Brain microvascular endothelial cell (primary cell): Measurements from ENCODE around the gene OR4D1.

Source experiments
- DNase-seq: peaks from one replicate; pipeline ENCODE4 v3.0.0-alpha.2; 2020
- H3K27ac ChIP-seq: fragments of 250-450 bp; sonication (Bioruptor Pico); 2 replicates; pipeline ENCODE4 v1.5.1; 2020; ENCODE audit warnings: mild to moderate bottlenecking, moderate library complexity
- H3K27me3 ChIP-seq: fragments of 250-450 bp; sonication (Bioruptor Pico); replicated peaks from 2 replicates; pipeline ENCODE4 v1.5.1; 2020; ENCODE audit warnings: mild to moderate bottlenecking
- H3K36me3 ChIP-seq: fragments of 250-450 bp; sonication (Bioruptor Pico); replicated peaks from 2 replicates; pipeline ENCODE4 v1.5.1; 2020; ENCODE audit warnings: mild to moderate bottlenecking
- H3K4me3 ChIP-seq: 2 replicates; pipeline ENCODE4 v1.5.1; 2011; ENCODE audit warnings: low read depth, mild to moderate bottlenecking, control low read depth, low read length, moderate library complexity
- in situ Hi-C: cut with HindIII; loops from 2 replicates; pipeline ENCODE4 v1.10.0; 2017; ENCODE audit warnings: low sequenced_read_pairs, low pct_ligation_motif_present
- TF ChIP-seq, protein P1 (sequence below): IDR thresholded peaks from 2 replicates; pipeline ENCODE4 v1.5.1; 2011; ENCODE audit warnings: low read depth, mild to moderate bottlenecking, moderate library complexity, low read length, control low read depth, inconsistent platforms; ENCODE audit errors: missing control alignments

OR4D1 gene

DNA sequence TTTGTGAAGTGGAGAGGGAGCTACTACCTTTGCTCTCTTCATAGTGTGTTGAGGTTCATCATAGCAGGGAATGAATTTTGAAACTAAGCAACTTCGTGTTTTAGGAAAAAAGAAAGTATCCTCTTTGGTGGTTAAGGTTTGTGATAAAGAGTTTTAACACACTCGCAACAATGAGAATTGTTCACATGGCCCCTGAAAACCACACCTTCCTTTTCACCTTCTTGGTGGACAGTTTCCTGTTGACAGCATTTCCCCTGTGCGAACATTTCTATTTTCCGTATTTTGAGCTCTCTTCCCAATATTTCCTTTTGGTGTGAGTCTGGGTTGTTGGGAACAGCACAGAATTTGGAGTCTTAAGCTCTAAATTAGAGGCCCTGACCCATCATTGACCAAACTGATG is 22.4 kb downstream of the OR4D1 start:
- in situ Hi-C loops: no loop called here
- Histone ChIP-seq H3K4me3 (no peak overlapping the region), H3K27me3 (no peaks in the 10 kb centered on the region), H3K27ac (no peak overlapping the region), H3K36me3 (no peaks in the 10 kb centered on the region)
- TF ChIP-seq, protein P1, sequence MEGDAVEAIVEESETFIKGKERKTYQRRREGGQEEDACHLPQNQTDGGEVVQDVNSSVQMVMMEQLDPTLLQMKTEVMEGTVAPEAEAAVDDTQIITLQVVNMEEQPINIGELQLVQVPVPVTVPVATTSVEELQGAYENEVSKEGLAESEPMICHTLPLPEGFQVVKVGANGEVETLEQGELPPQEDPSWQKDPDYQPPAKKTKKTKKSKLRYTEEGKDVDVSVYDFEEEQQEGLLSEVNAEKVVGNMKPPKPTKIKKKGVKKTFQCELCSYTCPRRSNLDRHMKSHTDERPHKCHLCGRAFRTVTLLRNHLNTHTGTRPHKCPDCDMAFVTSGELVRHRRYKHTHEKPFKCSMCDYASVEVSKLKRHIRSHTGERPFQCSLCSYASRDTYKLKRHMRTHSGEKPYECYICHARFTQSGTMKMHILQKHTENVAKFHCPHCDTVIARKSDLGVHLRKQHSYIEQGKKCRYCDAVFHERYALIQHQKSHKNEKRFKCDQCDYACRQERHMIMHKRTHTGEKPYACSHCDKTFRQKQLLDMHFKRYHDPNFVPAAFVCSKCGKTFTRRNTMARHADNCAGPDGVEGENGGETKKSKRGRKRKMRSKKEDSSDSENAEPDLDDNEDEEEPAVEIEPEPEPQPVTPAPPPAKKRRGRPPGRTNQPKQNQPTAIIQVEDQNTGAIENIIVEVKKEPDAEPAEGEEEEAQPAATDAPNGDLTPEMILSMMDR: no peak
- DNase-seq: no peak

DNA sequence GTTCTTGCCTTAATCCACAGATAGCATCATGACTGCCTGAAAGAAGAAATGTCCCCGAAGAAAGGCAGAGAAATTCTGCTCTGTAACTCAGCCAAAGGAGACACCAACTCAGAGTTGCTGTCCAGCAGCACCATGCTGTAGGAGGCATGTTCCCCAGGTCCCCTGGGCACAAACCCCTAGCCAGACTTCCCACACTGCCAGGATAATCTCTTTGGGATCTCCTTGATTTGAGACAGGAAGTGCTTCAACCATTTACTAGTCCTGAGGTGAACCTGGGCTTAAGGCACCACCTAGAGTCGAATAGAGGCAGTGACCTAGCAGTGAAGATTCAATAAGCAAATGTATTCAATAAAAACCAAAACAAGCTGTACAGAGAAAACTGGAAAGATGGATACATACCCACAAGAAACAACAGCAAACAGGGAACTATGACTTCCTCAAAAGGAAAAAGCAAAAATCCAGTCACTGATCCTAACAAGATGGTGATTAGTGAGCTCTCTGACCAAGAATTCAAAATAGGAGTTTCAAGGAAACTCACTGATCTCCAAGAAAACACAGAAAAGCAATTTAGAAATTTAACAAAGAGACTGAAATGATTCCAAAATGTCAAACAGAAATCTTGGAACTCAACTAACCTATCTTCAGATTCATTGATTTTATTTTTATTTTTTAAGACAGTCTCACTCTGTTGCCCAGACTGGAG is 24.3 kb downstream of the OR4D1 start:
- in situ Hi-C loops: no loop called here
- Histone ChIP-seq H3K4me3 (no peak overlapping the region), H3K36me3 (no peaks in the 10 kb centered on the region), H3K27ac (no peak overlapping the region), H3K27me3 (no peaks in the 10 kb centered on the region)
- peak; percentile 12 for DNase-seq
- TF ChIP-seq, protein P1: peak; percentile 62

DNA sequence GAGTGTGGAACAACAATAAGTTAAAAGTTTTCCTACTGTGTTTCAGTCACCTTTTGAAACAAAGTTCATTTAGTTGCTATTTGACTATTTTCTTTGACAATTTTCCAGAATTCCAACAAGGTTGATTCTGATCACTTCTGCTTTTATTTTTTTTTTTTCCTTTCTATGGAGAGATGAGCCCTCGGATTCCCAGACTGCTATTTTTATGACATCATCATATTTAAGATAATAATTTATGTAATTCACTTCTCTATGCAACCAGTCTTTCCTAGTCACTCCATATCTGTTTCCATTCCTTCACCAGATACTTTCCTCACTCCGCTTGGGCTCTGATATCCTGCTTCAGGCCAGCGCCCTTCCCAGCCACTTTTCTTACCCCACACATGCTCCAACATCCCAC is 26.7 kb downstream of the OR4D1 start:
- Histone ChIP-seq H3K27ac (no peak overlapping the region), H3K36me3 (no peaks in the 10 kb centered on the region), H3K4me3 (no peak overlapping the region), H3K27me3 (no peaks in the 10 kb centered on the region)
- TF ChIP-seq, protein P1: no peak
- DNase-seq: no peak
- in situ Hi-C loops: no loop called here

DNA sequence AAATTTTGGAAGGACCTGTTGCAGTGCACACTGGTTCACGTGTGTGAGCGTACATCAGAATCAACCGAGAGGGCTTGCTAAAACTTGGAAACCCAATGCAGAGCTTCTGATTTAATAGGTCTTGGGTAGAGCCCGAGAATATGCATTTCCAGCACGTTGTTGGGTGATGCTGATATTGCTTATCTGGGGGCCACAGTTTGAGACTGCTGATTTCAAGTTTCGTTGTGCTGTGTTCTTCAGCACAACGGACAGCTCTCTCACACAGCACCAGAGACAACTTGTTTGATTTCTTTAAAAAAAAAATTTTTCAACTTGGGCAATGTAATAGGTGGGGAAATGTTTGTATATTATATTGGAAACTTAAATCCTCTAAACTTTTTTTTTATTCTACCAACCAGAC is 28.0 kb downstream of the OR4D1 start:
- no peak overlapping the region for H3K4me3 ChIP-seq
- H3K27ac ChIP-seq: no peak overlapping the region
- no peaks in the 10 kb centered on the region for H3K36me3 ChIP-seq
- H3K27me3 ChIP-seq: no peaks in the 10 kb centered on the region
- TF ChIP-seq, protein P1: no peak
- no peak for DNase-seq
- in situ Hi-C loops: no loop called here

DNA sequence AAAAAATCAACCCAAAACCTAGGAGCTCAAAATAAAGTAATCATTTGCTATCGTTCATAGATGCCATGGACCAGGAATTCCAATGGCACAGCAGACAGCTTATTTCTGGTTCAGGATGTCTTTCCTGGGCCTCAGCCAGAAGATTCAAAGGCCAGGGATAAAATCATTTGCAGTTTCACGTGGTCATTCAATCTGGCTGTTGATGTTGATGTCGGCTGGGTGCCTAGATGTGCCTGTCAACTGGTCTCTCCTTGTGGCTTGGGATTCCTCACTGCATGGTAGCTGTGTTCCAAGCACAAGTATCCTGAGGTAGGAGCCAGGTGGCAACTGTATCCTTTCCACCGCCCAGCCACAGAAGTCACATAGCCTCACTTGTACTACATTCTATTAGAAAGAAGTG is 33.6 kb downstream of the OR4D1 start:
- no peaks in the 10 kb centered on the region for H3K27me3 ChIP-seq
- no peak for DNase-seq
- H3K4me3 ChIP-seq: no peak overlapping the region
- no peak overlapping the region for H3K27ac ChIP-seq
- no peaks in the 10 kb centered on the region for H3K36me3 ChIP-seq
- TF ChIP-seq, protein P1: no peak
- in situ Hi-C loops: no loop called here

DNA sequence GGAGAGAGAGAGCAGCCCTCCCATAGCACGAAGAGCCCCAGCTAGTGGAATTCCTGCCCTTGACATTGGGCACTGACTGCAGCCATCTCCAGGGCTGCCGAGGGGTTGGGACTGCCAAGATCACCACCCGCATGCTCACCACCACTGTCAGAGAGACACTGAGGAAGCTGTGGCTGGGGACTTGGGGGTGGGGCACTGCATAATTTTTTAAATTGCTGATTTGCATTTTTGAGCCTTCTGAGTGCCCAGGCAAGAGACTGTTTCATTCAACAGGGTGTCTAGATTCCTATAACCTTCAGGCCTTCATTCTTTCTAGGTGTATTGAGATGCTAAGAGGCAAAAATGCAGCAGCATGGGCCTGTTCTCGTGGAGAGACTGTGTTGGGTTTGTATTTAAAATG is 35.3 kb downstream of the OR4D1 start:
- Histone ChIP-seq H3K36me3 (no peaks in the 10 kb centered on the region), H3K4me3 (no peak overlapping the region), H3K27ac (no peak overlapping the region), H3K27me3 (no peaks in the 10 kb centered on the region)
- TF ChIP-seq, protein P1: no peak
- no peak for DNase-seq
- in situ Hi-C loops: no loop called here
